NCI-H2029 treated with DMSO at 0.1 percent for 48 hours (cell line): ENCODE results near the gene LTBP4.
"Not testable (repeated sequence)": the region's sequence is repeated elsewhere in the genome, so short reads cannot be mapped to it uniquely, and the experiment has no call there.

Experiments
- DNase-seq: peaks from one replicate; lab custom pipeline; 2025; lab: John Stamatoyannopoulos, UW

Gene LTBP4

GRCh38 chr19:40601134-40601974 is at the start of gene LTBP4:
LTBP4 (plus strand) TSS chr19:40601369; CDS start chr19:40601388, 19 bp downstream.
- no peak for DNase-seq

DNA sequence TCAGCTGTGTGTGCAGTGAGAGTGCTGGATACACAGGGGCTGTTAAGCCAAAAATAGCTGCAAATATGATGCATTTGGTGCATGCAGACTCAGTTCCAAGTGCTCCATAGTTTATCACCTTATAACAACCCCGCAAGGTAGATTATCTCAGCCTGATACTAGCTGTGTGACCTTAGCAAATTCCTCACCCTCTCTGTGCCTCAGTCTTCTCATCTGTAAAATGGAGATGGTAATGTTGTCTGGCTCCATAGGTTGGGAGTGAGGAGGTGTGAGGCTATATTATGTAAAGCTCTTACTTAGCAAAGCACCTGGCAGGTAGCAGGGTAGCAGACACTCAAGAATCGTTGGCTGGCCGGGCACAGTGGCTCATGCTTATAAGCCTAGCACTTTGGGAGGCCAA is 48.3 kb upstream of the LTBP4 start:
- no peak for DNase-seq

- no peak for DNase-seq
Measured at GRCh38 chr19:40553885-40554857, 47.0 kb upstream of the LTBP4 start.

GRCh38 chr19:40555978-40556689 is 45.0 kb upstream of the LTBP4 start:
- no peak for DNase-seq

GRCh38 chr19:40556953-40557530 is 44.1 kb upstream of the LTBP4 start:
- DNase-seq, result no peak

DNA sequence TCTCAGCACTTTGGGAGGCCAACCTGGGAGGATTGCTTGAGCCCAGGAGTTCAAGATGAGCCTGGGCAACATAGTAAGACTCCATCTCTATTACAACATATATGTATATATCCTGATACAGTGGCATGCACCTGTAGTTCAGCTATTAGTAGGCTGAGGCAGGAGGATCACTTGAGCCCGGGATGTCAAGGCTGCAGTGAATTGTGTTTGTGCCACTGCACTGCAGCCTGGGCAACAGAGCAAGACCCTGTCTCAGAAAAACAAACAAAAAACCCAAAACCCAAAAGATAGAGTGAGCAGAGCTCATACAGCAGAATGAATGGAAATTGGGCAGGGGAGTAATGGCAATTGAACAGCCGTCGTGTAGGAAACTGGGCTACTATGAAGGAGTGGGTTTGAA is 41.8 kb upstream of the LTBP4 start:
- DNase-seq, result no peak

DNA sequence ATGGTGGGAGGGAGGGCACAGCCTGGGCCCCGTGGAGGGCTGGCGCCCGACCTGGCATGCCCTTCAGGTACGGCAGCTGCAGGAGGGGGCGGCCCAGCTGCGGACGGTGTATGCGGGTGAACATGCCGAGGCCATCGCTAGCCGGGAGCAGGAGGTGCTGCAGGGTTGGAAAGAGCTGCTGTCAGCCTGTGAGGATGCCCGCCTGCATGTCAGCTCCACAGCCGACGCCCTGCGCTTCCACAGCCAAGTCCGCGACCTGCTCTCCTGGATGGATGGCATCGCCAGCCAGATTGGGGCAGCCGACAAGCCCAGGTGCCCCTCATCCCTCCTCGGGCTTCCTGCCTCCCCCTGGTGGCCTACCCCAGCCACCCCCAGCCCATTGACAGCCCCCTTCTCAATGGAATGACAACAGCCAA is 41.1 kb upstream of the LTBP4 start:
- no peak for DNase-seq

DNA sequence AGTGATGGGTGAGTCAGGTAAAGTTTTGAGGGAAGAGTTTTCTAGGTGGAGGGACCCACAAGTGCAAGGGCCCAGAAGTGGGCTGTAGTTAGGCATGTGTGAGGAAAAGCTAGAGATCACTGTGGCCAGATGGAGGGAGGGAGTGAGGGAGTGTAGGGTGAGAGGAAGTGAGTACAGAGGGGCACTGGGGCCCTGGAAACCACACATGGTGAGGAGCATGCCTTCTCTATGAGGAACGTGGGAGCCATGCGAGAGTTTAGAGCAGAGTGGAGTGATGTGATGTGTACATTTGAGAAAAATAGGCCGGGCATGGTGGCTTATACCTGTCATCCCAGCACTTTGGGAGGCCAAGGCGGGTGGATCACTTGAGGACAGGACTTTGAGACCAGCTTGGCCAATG is 39.2 kb upstream of the LTBP4 start:
- no peak for DNase-seq

DNA sequence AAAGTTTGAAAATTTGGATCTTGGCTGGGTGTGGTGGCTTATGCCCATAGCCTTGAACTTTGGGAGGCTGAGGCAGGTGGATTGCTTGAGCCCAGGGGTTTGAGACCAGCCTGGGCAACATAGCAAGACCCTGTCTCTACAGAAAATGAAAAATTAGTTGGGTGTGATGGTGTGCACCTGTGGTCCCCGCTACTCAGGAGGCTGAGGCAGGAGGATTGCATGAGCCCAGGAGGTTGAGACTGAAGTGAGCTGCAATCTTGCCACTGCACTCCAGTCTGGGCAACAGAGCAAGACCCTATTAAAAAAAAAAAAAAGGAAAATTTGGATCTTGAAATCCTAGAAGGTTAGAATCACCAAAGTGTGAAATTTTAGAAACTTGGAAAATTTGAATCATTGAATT is 36.6 kb upstream of the LTBP4 start:
- not testable (repeated sequence) for DNase-seq

DNA sequence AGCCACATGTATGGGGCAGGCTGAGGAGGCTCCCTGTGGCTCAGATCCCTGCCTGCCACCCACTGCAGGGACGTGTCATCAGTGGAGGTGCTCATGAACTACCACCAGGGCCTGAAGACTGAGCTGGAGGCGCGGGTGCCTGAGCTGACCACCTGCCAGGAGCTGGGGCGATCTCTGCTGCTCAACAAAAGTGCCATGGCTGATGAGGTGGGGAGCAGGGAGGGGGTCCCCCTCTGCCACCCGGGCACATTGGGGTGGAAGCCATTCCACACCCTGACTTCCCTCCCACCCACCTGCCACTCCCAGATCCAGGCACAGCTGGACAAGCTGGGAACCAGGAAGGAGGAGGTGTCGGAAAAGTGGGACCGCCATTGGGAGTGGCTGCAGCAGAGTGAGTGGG is 35.8 kb upstream of the LTBP4 start:
- DNase-seq, result no peak

DNA sequence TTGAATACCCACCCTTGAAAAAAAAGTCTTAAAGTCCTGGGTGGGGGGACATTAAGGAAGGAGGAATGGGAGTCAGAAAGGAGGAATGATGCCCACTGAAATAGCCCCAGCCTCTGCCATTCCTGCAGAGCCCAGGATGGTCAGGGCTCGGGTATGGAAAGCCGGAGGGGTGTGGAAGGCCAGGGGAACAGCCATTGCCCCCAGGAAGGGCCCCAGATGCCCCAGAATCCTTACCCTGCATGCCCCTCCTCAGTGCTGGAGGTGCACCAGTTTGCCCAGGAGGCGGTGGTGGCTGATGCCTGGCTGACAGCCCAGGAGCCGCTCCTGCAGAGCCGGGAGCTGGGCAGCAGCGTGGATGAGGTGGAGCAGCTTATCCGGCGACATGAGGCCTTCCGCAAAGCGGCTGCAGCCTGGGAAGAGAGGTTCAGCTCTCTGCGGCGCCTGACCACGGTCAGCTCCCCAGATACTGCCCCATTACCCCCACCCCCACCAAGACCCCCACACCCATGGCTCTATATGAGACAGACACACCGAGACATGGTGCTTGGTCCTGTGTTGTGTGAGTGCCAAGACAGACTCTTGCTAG is 35.2 kb upstream of the LTBP4 start:
- no peak for DNase-seq

DNA sequence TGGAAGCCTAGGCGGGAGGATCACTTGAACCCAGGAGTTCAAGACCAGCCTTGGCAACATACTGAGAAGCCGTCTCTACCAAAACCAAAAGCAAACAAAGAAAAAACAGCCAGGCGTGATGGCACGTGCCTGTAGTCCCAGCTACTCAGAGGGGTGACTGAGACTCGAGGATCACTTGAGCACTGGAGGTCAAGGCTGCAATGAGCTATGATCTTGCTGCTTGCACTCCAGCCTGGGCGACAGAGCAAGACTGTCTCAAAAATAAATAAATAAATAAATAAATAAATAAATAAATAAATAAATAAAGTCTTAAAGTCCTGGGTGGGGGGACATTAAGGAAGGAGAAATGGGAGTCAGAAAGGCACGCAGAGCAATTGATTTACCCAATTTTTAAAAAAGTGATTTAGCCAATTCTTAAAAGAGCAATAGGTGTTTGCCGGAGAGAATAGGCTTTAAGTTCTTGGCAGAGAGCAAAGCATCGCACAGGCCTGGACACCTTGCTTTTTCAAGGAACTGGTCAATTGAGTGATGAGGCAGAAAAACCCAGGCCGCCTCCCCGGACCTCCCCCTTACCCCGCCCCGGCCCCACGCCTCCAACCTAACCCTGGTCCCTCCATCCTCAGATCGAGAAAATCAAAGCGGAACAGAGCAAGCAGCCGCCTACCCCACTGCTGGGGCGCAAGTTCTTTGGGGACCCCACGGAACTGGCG is 34.0 kb upstream of the LTBP4 start:
- DNase-seq, result no peak

DNA sequence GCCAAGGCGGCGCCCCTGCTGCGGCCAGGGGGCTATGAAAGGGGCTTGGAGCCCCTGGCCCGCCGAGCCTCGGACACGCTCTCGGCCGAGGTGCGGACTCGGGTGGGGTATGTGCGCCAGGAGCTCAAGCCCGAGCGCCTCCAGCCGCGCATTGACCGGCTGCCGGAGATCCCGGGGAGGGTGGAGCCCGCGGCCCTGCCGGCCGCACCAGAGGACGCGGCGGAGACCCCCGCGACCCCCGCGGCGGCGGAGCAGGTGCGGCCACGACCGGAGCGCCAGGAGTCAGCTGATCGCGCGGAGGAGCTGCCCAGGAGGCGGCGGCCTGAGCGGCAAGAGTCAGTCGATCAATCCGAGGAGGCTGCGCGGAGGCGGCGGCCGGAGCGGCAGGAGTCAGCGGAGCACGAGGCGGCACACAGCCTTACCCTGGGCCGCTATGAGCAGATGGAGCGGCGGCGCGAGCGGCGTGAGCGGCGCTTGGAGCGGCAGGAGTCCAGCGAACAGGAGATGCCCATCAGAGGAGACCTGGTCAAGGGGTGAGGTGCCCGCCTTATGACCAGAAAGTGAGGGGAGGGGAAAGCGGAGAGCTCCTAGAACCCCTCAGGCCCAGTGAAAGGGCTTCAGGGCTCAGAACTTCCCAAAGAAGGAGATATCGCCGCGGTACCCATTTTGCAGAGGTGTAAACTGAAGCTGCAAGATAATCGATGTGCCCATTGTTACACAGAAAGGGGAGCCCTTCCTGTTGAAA is 33.2 kb upstream of the LTBP4 start:
- no peak for DNase-seq

DNA sequence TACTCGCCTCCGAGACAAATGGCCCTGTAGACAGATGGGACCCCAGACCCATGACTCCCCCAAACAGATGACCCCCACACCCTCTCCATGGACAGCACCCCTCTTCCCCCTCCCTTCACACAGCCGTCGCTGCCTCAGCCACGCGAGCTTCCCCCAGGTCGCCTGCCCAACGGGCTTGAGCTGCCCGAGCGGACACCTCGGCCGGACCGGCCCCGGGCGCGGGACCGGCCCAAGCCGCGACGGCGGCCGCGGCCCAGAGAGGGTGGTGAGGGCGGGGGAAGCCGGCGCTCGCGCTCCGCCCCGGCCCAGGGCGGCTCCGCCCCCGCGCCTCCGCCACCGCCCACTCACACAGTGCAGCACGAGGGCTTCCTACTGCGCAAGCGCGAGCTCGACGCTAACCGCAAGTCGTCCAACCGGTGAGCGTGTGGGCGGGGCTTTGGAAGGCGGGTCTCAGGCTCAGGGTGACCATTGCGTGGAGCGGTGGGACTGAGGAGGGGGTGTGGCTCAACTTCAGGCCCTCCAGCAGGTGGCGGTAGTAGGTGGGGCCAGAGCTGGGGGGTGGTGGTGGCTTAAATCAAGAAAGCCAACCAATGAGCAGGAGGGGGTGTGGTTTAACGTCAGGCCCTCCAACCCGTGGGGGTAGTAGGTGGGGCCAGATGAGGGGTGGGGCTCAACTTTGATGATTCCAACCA is 30.7 kb upstream of the LTBP4 start:
- DNase-seq, result peak; percentile 92

DNA sequence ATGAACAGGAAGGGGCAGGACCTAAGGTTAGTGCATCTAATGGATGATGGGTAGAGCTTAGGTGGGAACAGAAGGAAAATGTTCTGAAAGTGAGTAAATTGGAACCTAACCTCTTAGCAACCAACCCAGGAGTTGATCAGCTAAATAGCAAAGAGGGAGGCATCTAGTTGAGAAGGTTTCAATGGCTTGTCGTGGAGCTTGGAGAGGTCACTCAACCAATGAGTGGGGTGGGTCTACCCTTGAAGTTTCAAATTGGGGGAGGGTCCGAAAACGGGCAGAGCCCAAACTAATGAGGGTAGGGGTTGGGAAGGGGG is 30.2 kb upstream of the LTBP4 start:
- no peak for DNase-seq

DNA sequence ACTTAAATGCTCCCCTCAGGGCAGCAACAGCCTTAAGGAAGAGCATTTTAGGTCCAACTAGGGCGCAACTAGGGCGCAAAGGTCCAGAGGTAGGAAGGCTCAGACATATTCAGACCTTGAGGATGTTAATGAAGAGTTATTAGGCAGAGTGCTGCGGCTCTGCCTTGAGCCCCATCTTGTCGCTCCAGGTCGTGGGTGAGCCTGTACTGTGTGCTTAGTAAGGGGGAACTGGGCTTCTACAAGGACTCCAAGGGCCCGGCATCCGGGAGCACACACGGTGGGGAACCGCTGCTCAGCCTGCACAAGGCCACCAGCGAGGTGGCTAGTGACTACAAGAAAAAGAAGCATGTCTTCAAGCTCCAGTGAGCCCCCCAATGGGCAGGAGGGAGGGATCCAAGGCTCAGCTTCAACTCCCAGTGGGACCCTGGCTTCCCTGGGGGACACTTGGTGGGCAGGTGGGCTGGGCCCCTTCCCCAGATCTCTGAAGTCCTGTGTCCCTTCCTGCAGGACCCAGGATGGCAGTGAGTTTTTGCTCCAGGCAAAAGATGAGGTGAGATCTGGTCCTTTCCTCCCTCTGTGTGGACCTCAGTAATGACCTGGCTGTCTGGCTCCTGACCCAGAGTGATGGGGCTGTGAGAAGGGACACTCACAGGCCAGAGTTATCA is 29.2 kb upstream of the LTBP4 start:
- no peak for DNase-seq

- no peak for DNase-seq
Measured at GRCh38 chr19:40575326-40575725, 25.8 kb upstream of the LTBP4 start.

GRCh38 chr19:40576151-40576584 is 25.0 kb upstream of the LTBP4 start:
- DNase-seq, result no peak
